ACC112 (cell line): ENCODE data around the gene DSTYK.

Source experiments
- H2AFZ ChIP-seq: fragments of 200-600 bp; sonication (generic); one replicate; pipeline ENCODE4 v1.6.0; 2017; ENCODE audit warnings: antibody characterized with exemption, low read length; ENCODE audit not compliant: unreplicated experiment
- H3K27ac ChIP-seq: fragments of 200-600 bp; sonication (generic); 2 replicates; pipeline ENCODE4 v1.5.1; 2014; ENCODE audit warnings: low read depth, mild to moderate bottlenecking, antibody characterized with exemption, low read length, moderate library complexity
- H3K27me3 ChIP-seq: fragments of 200-600 bp; sonication (generic); 2 replicates; pipeline ENCODE4 v1.6.1; 2014; ENCODE audit warnings: mild to moderate bottlenecking, antibody characterized with exemption, low read length, moderate library complexity, mixed read lengths; ENCODE audit not compliant: insufficient read depth
- H3K36me3 ChIP-seq: fragments of 200-600 bp; sonication (generic); 2 replicates; pipeline ENCODE4 v1.6.1; 2016; ENCODE audit warnings: mild to moderate bottlenecking, antibody characterized with exemption, low read length, moderate library complexity, mixed read lengths; ENCODE audit not compliant: insufficient read depth
- H3K4me1 ChIP-seq: fragments of 200-600 bp; sonication (generic); one replicate; pipeline ENCODE4 v1.6.1; 2016; ENCODE audit warnings: low read length, mixed read lengths; ENCODE audit not compliant: insufficient read depth, unreplicated experiment, control insufficient read depth
- H3K4me3 ChIP-seq: fragments of 200-600 bp; sonication (generic); 2 replicates; pipeline ENCODE4 v1.5.1; 2014; ENCODE audit warnings: mild to moderate bottlenecking, low read depth, low read length
- H3K79me2 ChIP-seq: fragments of 200-600 bp; sonication (generic); one replicate; pipeline ENCODE4 v1.6.0; 2016; ENCODE audit warnings: low read length; ENCODE audit not compliant: control insufficient read depth, unreplicated experiment, insufficient read depth

Gene DSTYK

DNA sequence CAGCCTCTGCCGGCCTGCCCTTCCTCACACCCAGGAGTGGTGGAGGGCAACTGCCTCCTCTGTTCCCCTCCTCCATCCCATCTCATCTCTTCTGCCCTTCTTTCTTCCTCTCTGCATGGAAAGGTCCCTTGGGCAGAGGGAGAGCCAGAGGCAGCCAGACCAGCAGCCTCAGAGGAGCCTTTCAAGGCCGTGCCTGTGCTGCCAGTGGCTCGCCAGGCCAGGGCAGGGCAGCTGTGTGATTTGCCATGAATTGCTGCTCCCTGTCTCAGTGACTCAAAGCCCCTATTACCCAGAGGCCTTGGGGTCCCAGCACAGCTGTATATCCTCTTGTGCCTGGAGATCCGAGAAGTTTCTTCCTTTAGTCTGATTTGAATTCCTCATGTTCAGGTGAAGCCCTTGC lies 38.1 kb upstream of the DSTYK start:
- no peak overlapping the region for H3K4me3 ChIP-seq
- H3K79me2 ChIP-seq: no peaks in the 10 kb centered on the region
- H3K27me3 ChIP-seq: no peaks in the 10 kb centered on the region
- no peak overlapping the region for H2AFZ ChIP-seq
- H3K27ac ChIP-seq: no peak overlapping the region
- H3K36me3 ChIP-seq: no peaks in the 10 kb centered on the region
- H3K4me1 ChIP-seq: peaks cover 6% of the 10 kb centered on the region

DNA sequence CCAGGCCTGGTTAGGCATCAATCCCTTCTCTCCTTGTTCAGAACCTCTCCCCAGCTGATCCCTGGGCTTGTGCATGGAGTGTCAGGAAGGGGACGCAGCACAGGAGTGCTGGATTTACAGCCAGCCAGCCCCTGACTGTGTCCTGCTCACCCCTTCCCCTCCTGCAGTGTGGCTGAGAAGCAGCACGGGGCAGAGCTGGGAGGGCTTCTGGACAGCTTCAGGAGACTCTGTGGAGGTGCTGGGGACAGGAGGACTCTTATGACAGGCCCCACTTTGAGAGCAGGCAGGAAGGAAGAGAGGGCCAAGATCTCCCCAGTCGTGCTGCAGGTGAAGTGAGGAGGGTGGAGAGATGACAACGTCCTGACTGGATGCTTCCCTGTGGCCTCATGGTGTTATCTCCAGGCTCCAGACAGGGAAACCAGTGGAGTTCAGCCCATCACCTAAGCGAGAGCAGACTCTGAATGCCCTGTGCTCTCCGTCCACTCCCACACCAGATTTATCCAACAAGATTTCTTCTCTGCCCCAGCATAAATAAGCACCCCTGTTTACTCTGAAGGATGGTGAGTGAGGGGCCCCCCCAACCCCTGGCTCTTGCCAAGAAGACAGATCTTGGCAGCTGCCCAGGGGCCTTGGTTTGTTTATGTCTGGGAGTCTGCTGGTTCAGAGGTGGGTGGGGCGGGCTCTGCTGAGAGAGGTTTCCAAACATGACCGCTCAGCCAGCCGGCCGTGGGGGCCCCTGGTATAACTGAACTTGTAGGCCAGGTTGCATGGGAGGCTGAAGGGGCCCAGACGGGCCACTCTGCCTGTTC lies 37.5 kb upstream of the DSTYK start:
- Histone ChIP-seq H3K4me1 (peaks cover 6% of the 10 kb centered on the region), H3K79me2 (no peaks in the 10 kb centered on the region), H3K27ac (no peak overlapping the region)

DNA sequence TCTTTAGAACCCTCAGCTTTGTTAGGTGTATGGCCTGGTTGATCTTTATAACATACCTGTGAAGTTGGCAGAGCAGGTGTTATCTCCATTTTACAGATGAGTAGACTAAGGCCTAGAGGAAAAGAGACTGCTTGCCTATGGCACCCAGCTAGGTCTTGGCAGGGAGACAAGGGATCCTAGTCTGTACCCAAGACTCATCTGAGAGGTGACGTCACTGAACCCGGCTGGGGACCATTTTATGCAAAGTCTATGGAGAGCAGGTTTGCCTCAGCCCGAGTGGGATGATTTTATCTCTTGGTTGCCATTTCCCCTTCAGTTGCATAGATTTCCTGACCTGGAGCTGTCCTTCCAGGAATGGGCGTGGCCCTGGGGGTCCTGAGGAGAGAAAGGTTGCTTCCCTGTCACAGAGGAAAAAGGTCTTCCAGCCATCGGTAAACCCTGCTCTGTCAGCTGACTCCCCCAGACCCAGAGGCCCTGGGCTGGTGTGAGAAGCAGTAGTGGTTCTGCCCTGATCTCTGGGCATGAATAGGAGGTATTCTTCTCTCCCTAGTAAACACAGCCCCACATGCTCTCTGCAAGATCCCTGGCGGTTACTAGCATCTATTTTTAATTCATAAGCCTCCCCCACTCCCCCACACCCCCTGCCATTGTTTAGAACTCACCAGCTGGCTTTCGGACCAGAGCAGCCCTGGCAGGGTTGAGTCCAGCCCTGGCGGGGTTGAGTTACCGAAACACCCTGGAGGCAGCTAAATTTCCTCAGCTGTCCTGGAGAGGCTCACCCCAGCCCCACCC lies 35.8 kb upstream of the DSTYK start:
- H3K4me1 ChIP-seq: peaks cover 6% of the 10 kb centered on the region
- no peak overlapping the region for H3K4me3 ChIP-seq
- no peaks in the 10 kb centered on the region for H3K79me2 ChIP-seq
- H2AFZ ChIP-seq: no peak overlapping the region
- no peak overlapping the region for H3K27ac ChIP-seq
- no peaks in the 10 kb centered on the region for H3K36me3 ChIP-seq
- H3K27me3 ChIP-seq: peaks cover 4% of the 10 kb centered on the region; the same call in 1 of the 2 replicates

More for the DNA sequence above, 37.5 kb upstream of the DSTYK start:
- Histone ChIP-seq H3K4me3 (no peak overlapping the region), H2AFZ (no peak overlapping the region), H3K27me3 (peaks cover 4% of the 10 kb centered on the region; the same call in 1 of the 2 replicates), H3K36me3 (no peaks in the 10 kb centered on the region)

DNA sequence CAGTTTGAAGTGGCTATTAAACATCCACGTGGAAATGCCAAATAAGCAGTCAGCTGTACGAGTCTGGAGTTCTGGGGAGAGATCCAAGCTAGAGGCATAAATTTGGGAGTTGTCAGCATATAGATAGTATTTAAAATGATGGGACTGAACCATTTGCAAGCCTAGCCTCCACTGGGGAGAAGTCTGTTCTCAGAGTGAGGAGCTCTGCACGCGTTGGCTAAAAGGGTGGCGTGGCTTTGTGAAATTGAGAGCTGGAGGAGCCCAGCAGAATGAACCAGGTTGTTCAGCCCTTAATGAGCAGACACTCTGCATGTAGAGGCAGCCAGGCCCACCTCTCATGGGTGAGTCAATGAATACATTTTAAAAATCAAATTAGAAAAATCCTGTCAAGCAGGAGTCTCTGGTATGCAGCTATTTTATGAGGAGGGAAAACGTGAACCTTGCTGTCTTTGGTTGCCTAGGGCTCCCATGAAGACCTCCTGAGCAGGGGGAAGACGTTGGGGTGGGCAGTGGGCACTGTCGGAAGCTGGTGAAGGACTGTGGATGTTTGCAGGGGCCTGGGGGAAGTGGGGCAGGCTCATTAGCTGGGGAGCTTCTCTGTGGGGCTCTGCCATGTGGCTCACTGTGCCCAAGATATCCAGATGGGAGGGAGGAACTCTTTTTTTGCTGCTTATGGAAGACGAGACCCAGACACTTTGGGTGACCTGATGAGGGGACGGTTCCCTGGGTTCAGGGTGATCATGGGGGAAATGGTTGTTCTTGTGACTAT lies 35.0 kb upstream of the DSTYK start:
- H3K27me3 ChIP-seq: peaks cover 4% of the 10 kb centered on the region; the same call in 1 of the 2 replicates

DNA sequence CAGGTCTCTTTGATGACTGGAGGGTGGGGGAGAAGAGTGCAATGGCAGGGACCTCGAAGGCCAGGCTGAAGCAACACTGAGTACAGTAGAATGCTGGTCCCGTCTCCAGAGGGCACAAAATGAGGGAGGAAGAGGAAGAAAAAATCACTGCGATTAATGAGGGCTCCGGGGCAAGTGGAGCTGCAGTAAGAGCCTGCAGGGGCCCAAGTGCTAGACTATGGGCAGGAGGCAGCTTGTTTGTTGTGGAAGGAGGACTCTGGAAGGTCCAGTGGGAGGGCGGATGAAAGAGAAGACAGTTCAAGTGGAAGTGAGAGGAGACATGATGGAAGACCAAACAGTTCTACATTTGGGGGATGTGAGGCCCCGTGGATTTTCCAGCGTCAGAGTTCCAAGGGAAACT lies 33.6 kb upstream of the DSTYK start:
- no peaks in the 10 kb centered on the region for H3K36me3 ChIP-seq
- no peak overlapping the region for H3K27ac ChIP-seq
- H2AFZ ChIP-seq: no peak overlapping the region
- H3K27me3 ChIP-seq: peaks cover 4% of the 10 kb centered on the region; the same call in 1 of the 2 replicates
- no peak overlapping the region for H3K4me3 ChIP-seq
- peaks cover 6% of the 10 kb centered on the region for H3K4me1 ChIP-seq
- H3K79me2 ChIP-seq: no peaks in the 10 kb centered on the region

More for the DNA sequence above, 35.0 kb upstream of the DSTYK start:
- Histone ChIP-seq H2AFZ (no peak overlapping the region), H3K4me1 (peaks cover 6% of the 10 kb centered on the region), H3K4me3 (no peak overlapping the region), H3K79me2 (no peaks in the 10 kb centered on the region), H3K27ac (no peak overlapping the region), H3K36me3 (no peaks in the 10 kb centered on the region)

DNA sequence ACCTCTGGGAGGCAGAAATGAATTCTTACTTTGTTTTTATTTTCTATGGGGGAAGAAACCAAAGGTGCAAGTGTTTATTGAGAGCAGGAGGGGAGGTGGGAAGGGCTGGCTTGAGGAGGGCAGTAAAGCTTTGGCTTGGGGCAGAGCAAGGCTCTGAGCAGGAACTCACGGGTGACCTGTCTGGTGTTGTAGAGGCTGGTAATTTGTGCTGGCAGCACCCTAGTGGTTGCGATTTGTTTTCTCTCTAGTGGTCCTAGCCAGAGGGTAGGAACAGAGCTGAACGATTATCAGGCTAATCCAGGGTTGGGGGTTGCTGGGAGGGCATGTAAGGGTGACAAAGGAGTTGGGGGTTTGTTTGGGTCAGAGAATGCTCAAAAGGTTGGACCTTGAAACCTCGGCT lies 32.9 kb upstream of the DSTYK start:
- Histone ChIP-seq H3K4me1 (peaks cover 3% of the 10 kb centered on the region), H3K79me2 (no peaks in the 10 kb centered on the region), H3K27ac (no peak overlapping the region), H3K27me3 (peaks cover 4% of the 10 kb centered on the region; the same call in 1 of the 2 replicates), H3K4me3 (no peak overlapping the region), H2AFZ (no peak overlapping the region), H3K36me3 (no peaks in the 10 kb centered on the region)

DNA sequence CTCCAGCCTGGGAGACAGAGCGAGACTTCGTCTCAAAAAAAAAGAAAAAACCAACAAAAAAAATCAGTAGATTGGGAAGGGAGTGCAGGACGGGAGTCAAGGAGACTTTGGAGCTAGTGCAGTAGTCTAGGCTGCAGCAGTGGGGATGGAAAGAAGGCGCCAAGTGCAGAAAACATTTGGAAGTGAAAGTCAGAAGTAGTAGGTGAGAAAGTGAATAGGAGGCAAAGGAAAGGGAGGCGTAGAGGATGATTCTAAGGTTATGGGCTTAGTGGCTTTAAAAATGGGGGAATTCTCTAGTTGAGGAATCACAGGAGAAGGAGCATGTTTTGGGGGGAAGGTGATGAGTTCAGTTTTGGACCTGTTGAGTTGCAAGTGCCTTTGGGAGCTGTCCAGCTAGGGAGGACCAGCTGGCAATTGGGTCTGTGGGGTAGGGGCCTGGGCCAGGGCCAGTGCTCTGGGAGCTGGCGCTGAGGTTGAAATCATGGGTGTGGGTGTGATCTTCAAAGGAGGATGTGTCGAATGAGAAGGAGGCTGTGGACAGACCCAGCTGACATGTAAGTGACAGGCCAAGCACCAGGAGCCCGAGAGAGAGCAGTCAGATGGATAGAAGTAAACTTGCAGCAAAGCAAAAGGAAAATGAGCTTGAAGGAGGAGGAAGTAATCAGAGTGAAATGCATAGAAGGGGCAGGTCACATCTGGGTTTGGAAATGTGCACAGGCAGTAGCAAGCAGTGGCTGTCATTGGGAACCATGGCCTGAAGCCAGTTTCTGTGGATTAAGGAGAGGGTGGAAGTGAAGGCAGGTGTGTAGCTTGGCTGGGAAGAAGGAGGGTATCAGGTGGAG lies 32.1 kb upstream of the DSTYK start:
- H3K36me3 ChIP-seq: no peaks in the 10 kb centered on the region
- H3K79me2 ChIP-seq: no peaks in the 10 kb centered on the region
- no peak overlapping the region for H3K27ac ChIP-seq
- no peak overlapping the region for H2AFZ ChIP-seq
- peaks cover 4% of the 10 kb centered on the region; the same call in 1 of the 2 replicates for H3K27me3 ChIP-seq
- H3K4me3 ChIP-seq: no peak overlapping the region
- no peaks in the 10 kb centered on the region for H3K4me1 ChIP-seq

DNA sequence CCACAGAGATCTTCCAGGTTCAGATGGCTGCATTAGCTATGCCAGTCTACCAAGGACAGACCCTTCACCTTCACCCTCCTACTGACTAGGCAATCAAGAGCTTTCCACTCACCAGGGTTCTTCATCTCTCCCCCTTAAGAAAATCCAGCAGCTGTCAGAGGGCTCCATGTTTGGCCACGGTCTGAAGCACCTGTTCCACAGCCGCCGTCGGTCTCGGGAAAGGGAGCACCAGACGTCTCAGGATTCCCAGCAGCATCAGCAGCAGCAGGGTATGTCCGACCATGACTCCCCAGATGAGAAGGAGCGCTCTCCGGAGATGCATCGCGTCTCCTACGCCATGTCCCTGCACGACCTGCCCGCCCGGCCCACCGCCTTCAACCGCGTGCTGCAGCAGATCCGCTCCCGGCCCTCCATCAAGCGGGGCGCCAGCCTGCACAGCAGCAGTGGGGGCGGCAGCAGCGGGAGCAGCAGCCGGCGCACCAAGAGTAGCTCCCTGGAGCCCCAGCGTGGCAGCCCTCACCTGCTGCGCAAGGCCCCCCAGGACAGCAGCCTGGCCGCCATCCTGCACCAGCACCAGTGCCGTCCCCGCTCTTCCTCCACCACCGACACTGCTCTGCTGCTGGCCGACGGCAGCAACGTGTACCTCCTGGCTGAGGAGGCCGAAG lies 30.0 kb upstream of the DSTYK start:
- Histone ChIP-seq H3K4me3 (no peak overlapping the region), H3K79me2 (no peaks in the 10 kb centered on the region), H2AFZ (no peak overlapping the region), H3K27me3 (peaks cover 10% of the 10 kb centered on the region; the same call in 1 of the 2 replicates), H3K27ac (no peak overlapping the region), H3K4me1 (no peaks in the 10 kb centered on the region), H3K36me3 (no peaks in the 10 kb centered on the region)

DNA sequence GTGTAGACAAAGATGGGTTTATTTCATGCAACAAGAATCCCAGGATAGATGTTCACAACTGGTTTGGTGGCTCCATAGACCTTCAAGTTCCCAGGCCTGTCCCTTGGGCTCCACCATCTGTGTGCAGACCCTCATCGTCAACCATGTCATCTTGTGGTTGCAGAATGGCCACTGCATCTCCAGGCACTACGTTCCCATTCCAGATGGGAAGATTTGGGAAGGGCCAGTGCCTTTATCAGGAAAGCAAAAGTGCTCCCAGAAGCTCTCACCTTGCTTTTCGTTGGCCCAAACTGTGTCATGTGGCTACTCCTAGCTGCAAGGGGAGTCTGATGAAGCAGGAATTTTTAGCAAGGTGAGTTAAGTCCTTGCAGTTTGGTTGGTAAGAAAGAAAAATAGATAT lies 29.1 kb upstream of the DSTYK start:
- no peak overlapping the region for H3K27ac ChIP-seq
- H3K36me3 ChIP-seq: no peaks in the 10 kb centered on the region
- H2AFZ ChIP-seq: no peak overlapping the region
- no peaks in the 10 kb centered on the region for H3K4me1 ChIP-seq
- no peaks in the 10 kb centered on the region for H3K79me2 ChIP-seq
- H3K4me3 ChIP-seq: no peak overlapping the region
- H3K27me3 ChIP-seq: peaks cover 10% of the 10 kb centered on the region; the same call in 1 of the 2 replicates
